Glomerular visceral epithelial cell (primary cell): ENCODE measurements around the gene CXCR5.
A peak's percentile ranks its signal among the peaks of the same experiment; 100 is the strongest.

ENCODE experiments used
- DNase-seq: peaks from one replicate; pipeline ENCODE4 v3.0.0-alpha.2; 2016; ENCODE audit errors: extremely low spot score

CXCR5 gene

GRCh38 chr11:118912742-118913410 lies 29.2 kb downstream of the CXCR5 start:
- DNase-seq, result peak; percentile 50

GRCh38 chr11:118913411-118914125 lies 29.9 kb downstream of the CXCR5 start:
- DNase-seq, result no peak

DNA sequence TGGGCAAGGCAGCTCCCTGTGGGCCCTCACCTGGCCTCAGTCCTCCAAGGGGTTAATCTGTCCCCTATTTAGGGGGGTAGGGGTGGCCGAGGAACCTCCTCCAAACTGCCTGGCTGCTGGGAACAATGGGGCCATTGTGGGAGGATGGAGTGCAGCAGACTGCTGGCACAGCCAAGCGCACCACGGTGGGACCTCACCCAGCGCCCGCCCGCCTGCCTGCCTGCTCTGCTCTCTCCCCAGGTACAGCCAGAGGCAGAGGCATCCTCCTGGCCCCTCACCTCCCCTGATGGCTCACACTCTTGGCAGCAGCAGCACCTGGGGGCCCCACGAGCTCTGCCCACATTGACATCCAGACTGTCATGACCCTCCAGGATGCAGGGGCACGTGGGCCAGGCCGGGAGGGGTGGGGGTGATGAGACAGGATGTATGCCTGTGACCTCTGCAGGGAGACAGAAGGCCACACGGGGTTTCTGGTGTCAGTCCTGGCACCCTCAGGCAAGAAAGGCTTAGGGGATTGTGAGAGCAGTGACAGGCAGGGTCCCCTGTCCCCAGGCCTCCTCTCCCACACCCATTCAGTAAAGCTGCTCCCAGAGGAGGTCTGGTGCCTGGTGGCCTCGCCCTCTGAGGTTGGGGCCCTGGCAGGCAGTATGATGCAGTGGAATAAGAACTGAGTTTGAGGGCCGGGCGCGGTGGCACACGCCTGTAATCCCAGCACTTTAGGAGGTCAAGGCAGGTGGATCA lies 30.7 kb downstream of the CXCR5 start:
- peak; percentile 54 for DNase-seq

DNA sequence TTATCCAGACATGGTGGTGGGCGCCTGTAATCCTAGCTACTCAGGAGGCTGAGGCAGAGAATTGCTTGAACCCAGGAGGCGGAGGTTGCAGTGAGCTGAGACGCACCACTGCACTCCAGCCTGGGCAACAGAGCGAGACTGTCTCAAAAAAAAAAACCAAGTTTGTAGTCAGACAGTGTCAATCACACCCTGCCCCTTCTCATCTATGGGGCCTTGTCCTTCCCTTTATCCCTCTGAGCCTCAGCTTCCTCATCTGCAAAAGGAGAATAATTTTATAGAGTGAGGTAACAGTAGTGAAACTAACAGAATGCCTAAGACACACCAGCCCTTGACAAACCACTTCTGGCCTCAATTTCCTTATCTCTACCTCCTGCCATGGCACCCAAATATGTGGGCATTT lies 31.3 kb downstream of the CXCR5 start:
- peak; percentile 42 for DNase-seq

DNA sequence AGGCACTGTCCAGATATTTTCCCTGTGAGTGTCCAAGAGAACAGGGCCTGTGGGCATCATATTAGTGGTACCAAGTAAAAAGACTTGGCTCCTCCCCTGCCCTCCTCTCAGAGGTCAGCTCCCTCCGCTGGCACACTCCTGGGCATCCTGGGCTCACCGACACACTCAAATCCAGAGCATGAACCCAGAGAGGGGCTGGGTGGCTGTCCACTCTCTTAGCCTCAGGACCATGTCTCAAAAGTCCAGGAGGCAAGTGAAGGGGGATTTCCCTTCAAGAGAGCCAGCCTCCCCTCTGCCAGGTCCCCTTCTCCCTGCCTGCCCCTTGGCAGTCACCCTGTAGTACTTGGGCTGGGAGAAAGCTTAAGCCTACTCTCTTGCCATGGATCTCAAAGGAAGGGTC lies 31.7 kb downstream of the CXCR5 start:
- DNase-seq, result no peak

GRCh38 chr11:118915941-118916841 lies 32.5 kb downstream of the CXCR5 start:
- DNase-seq, result no peak

DNA sequence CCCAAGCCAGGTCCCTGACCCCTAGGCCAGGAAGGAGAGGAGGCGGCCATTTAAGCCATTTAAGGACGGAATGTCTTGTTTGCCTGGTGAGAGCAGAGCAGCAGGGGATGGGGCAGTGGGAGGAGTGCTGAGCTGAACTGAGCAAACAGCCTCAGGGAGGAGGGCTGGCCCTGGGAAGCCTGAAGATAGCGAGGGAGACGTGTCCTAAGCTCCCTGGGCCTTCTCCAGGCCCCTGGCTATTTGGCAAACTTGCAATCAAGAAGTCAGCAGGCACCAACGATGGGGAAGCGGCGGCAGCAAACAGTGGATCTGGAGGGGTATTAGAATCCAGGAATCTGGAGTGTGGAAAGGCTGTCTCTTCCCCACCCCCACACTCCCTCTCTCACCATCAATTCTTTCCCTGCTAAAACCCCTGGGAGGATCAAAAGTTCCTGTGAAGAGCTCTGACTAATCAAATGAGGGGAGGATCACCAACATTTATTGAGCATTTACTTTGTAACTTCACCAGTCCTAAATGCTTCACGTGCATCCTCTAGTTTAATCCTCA lies 33.2 kb downstream of the CXCR5 start:
- DNase-seq, result no peak

DNA sequence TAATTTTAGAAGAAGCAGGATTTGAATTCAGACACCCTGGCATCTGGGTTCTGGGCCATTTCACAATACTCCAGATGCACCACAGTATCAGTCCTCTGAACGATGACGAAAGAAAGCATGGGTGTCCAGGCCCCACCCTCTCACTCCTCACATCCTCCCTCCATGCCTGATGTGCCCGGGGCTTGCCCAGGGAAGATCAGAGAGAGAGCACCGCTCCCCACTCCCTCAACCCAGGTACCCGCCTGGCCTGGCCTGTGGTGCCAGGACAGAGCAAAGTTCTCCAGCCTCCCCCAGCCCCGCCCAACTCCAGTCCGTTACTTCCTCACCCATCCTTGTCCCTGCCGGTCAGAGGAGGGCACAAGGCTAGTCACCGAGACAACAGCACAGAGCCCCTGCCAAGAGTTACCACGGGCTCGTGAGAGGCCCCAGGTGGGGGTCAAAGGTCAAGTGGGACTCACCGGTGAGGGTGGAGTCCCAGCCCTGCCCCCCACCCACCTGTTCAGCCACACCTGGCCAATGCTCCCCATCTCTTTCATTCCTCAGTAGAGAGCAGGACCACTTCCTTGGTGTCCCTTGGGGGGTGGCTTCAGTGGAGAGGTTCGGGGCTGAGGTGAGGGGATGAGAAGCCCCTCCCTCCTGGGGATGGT lies 33.9 kb downstream of the CXCR5 start:
- peak; percentile 69 for DNase-seq

GRCh38 chr11:118918128-118918685 lies 34.5 kb downstream of the CXCR5 start:
- DNase-seq, result peak; percentile 92

- DNase-seq, result peak; percentile 83
Measured at GRCh38 chr11:118918686-118919280, 35.1 kb downstream of the CXCR5 start.

DNA sequence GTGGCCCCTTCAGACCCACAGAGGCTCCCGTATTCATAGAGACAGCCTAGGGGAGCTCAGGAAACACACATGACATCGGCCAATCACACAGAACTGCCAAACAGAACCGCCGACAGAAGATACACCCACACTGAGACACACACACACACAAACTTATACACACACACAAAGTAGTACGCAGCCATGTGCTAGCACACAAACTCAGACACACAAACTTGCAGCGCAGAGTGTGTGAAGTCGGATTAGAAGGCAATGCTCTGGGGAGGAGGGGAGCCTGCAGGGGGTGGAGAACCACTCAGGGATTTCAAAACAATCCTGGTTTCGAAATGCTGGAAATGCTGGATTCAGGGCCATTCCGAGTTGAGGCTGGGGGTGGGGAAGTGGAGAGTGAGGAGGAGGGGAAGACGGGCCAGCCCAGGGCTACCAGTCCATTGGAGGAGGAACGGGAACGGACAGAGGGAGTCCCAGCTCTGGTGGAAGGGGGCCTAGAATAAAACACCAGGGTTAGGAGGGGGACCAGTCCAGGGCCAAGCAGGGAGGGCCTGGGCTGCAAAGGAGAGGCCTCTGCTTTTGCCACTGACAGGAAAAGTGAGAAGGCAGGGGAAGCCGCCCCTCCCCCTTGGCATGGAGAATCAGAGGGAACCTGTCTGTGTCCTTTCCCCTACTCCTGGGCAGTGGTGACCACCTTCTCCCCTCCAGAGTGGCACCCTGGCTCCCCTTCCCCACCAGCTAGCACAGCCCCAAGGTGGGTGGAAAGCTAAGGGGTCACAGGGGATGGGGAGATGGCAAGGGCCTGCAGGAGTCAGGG lies 37.6 kb downstream of the CXCR5 start:
- DNase-seq, result peak; percentile 56

DNA sequence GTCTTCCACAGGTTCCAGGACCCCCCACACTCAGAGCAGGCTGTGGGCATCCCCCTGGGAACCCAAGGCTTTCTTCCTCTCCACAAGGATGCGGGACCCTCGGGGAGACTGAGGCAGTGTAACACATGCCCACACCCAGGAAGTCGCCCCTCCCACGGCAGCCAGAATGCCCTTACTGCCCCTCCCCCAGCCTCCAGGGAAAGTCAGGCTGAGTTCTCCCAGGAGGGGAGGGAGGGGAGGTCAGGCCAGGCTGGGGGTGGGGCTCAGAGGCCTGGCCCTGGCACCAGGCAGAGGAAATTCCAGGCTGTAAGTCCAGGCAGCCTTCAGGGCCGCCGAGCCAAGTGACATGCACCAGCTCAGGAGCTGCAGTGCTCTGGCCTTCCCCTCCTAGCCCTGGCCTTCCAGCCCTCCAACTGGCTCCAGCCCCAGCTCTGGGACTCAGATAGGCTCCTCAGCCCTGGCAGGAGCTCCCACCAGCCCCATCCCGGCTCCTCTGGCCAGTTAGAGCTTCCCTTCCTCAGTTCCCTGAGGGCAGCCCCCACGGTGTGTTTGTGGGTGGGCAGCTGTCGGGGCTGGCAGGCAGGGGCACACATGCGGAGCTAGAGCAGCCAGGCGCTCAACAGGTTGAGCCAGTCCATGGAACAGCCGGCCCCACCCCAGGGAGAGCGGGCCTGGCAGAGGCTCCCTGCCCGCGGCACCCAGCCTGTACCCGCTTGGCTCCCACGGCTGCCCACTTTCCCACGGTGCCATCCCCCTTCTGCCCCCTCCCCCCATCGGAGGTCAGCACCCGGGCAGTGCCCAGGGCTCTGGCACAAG lies 38.4 kb downstream of the CXCR5 start:
- peak; percentile 76 for DNase-seq

- no peak for DNase-seq
Measured at GRCh38 chr11:118922745-118923627, 39.3 kb downstream of the CXCR5 start.

- DNase-seq, result no peak
Measured at GRCh38 chr11:118923721-118924587, 40.3 kb downstream of the CXCR5 start.

DNA sequence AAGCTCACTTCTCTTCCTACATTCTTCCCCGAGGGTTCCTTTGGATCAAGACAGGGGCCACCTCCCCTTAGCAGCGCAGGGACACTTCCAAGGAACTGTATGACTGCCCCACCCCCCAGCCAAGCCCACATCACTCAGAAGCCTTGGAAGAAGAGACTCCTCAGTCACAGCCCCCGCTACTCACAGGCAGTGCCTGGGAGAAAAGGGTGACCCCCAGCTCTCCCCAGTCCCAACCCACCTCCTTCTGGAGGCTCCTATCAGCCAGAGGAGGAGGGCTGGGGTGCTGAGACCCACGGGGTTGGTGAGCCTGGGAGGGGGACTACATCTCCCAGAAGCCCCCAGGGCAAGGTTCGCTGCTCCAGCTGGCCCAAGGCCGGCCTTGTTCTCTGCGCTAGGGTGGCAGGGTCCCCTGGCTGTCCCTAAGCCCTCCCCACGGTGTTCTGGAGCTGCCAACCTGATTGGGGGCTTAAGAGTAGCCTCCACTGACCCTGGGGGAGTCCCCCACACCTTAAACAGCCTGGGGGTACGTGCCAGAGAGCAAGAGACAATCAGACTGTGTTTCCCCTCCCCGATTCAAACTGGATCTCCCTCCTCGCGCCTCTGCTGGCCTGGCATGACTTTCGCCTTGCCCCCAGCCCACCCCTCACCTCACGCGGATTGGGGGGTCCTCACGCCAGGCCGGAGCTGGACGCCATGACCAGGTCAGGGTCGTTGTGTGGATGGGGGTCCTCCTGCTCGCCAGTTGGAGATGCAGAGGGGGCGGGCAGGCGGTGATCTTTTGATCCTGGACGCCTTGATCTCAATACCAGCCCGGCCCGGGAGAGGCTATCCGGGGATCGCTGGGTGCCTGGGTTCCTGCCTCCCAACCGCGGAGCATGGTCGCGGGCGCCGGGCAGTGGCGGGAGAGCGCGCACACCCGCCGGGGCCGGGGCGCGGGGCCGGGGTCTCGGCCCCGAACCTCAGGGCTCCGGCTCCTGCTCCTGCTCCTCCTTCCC lies 41.2 kb downstream of the CXCR5 start:
- peak; percentile 17 for DNase-seq
